RCC 7860 (cell line): ENCODE data around the gene AADAT.
"Not testable (repeated sequence)": the region's sequence is repeated elsewhere in the genome, so short reads cannot be mapped to it uniquely, and the experiment has no call there.

Experiments
- DNase-seq: peaks from one replicate; pipeline ENCODE4 v3.0.0-alpha.2; 2015; ENCODE audit warnings: low spot score
- FAIRE-seq: peaks from 2 replicates; lab custom pipeline; 2012; peaks lifted over from hg19 to GRCh38; lab: Jason Lieb, UNC

Gene AADAT

GRCh38 chr4:170090352-170091052, 746 bp upstream of the AADAT start:
- DNase-seq = no peak

GRCh38 chr4:170089274-170089667, 485 bp downstream of the AADAT start:
- DNase-seq = no peak
- FAIRE-seq = no peak

More at GRCh38 chr4:170090352-170091052, 746 bp upstream of the AADAT start:
- no peak for FAIRE-seq

- no peak for FAIRE-seq
- DNase-seq = no peak
Measured at GRCh38 chr4:170088716-170089115, 1.0 kb downstream of the AADAT start.

DNA sequence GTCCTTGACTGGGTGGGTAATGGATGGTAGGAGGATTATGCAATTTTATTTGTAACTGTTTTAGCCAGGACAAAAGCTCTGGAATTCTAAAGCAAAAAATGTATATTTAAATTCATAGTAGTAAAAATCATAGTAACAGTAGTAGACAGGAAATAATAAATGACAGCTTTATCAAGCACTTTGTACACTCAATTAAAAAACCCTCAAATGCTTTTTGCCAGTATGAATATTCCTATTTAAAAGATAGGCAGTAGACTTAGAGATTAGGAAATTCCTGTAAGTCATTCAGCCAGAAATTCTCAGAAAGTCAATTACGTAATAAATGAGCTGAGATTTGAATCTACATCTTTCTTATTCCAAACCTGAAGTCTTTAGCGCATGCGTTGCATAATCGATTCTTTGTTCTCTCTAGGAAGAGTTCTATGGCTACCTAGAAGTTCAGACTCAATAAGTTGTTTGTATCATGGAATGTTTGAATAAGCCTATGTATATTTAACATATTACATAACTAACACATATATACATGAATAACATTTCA, 2.5 kb downstream of the AADAT start:
- FAIRE-seq = no peak

DNA sequence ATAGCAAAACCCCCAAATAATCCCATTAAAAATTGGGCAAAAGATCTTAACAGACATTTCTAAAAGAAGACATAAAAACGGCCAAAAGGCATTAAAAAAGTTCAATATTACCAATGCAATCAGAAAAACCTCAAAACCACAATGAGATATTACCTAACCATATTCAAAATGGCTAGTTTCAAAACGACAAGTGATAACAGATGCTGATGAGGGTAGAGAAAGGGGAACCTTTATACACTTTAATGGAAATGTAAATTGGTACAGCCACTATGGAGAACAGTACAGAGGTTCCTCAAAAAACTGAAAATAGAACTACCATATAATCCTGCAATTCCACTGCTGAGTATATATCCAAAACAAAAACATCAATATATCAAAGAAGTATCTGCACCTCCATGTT, 6.2 kb downstream of the AADAT start:
- no peak for FAIRE-seq
- no peak for DNase-seq

More for the DNA sequence above, 2.5 kb downstream of the AADAT start:
- DNase-seq = no peak

DNA sequence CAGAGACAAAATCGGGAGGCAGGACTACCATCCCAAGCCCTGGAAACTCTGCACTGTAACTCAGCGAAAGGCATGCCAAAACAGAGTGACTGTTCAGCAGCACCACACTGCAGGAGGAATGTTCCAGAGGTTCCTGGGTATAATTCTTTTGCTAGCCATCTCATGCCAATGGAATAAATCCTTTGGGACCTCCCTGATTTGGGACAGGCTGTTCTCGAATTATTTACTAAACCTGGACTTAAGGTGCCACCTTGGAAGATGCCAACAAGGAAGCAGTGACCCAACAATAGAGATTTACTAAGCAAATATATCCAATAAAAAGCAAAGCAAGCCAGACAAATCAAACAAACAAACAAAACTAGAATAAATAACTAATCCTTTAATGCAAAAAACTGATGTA, 9.3 kb downstream of the AADAT start:
- no peak for FAIRE-seq

DNA sequence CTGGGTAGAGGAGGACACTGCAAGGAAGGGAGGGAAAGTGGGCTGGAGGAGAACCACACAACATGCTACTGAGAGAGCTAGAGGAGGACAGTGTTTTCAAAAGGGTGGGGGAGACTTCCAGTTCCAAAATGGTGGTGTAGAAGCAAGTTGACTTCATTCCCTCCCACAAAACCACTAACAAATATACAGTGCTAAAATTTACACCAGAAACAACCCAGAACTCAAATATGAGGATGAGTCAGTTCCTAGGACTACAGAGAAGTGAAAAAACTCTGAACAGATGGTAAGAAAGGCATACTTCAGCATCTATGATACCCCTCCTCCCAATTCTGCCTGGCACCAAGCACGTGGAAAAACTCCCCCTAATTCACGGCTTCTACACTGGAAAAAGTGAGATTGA, 9.8 kb downstream of the AADAT start:
- FAIRE-seq = no peak
- DNase-seq = no peak

More for the DNA sequence above, 9.3 kb downstream of the AADAT start:
- DNase-seq = no peak

- no peak for FAIRE-seq
- DNase-seq = no peak
Measured at GRCh38 chr4:170071196-170071595, 18.6 kb downstream of the AADAT start.

- no peak for FAIRE-seq
- no peak for DNase-seq
Measured at GRCh38 chr4:170068438-170069128, 21.2 kb downstream of the AADAT start.

GRCh38 chr4:170059421-170059820, 30.3 kb downstream of the AADAT start:
- no peak for DNase-seq
- no peak for FAIRE-seq

DNA sequence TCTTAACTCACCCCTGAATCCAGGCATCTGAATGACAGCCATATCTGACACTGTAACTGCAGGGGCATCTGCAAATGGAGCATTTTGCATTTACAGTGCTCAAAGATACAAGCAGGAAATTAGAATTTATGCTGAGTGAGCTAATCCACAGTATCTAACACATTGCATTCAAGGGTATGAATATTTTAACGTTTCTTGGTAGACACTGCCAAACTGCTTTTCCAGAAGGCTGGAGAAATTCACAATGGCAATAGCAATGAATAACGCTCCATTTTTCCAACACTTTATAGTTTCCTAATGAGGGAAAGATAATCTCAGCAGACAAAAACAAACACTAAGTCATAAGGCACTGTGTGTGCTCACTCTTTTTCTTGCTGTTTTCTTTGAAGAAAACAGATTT, 30.9 kb downstream of the AADAT start:
- DNase-seq (no peak), FAIRE-seq (no peak)

GRCh38 chr4:170057866-170058265, 31.9 kb downstream of the AADAT start:
- DNase-seq (no peak), FAIRE-seq (no peak)

DNA sequence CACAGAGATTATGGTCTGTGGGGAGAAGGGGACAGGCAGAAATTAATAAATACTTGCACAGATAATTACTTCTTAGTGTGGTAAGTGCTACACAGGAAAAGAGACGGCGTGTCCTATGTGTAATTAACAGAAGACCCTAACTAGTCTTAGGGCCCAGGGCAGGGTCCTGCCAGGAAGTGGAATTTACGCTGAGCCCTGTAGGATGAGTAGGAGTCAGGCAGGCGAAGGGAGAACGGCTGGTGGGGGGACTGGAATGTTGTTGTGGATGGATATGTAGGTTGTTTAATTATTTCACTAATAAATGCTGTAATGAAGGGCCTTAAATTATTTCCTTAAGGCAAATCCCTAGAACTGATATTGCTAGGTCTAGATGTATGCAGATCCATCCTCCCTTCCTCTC, 36.8 kb downstream of the AADAT start:
- DNase-seq (no peak), FAIRE-seq (no peak)

DNA sequence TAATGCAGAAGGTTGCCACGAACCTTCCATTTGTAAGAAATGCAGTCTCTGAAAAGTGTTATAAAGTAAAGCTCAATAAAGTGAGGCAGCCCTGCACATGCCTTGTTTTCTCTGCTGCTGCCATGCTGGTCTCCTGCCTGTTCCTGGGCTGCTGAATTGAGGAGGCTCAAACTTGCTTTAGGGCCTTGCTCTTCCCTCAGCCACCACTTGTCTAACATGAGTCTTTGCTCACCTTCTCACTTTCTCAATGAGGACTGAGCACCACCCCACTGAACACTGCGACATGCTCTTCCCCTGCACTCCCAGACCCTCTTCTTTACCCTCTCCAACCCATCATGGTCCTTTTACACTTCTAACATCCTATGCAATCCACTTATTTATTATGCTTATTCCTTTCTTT, 38.4 kb downstream of the AADAT start:
- FAIRE-seq = no peak
- DNase-seq = no peak

DNA sequence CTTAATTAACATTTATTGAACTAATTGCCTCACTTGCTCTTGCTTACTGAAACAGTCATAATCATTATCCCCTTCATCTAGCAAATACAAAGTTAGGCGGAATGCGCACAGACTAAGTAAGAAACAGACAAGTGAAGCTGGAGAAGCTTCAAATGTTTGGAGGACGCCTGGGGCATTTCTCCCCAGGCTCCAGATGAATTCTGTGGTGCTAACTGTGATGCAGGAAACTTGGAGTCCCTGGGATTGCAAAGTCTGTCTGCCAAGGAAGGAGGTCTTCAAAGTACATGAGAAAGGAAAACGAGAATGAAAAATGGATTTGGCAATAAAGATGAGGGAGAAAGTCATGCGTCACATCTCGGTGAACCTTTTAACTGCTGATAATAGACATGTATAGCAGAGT, 40.0 kb downstream of the AADAT start:
- DNase-seq (no peak), FAIRE-seq (no peak)

DNA sequence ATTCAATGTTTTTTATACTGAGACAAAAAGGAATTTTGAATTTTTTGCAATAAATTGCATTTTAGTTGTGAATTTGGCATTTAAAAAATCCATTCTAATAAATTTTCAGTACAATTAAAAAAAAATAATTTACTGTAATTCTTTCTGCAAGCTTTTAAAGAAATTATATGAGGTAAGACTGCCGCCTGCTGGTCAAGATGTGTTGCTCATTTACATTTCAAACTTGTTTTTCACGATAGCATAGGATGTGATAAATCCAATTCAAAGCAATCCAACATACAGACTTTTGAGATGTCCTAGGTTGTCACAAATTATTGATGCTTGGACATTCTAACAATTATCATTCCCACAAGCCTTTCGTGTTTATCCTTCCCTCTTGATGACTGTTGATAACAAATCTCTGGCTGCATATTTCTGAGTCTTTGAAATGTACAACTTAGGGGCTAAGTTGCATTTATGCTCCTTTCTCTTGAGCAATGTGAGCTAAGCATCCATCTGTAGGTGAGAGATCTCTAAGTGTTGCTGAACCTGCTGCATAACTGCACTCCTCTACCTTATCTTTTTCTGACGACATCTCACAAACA, 41.9 kb downstream of the AADAT start:
- FAIRE-seq = peak; percentile 59
- DNase-seq = peak; percentile 37

DNA sequence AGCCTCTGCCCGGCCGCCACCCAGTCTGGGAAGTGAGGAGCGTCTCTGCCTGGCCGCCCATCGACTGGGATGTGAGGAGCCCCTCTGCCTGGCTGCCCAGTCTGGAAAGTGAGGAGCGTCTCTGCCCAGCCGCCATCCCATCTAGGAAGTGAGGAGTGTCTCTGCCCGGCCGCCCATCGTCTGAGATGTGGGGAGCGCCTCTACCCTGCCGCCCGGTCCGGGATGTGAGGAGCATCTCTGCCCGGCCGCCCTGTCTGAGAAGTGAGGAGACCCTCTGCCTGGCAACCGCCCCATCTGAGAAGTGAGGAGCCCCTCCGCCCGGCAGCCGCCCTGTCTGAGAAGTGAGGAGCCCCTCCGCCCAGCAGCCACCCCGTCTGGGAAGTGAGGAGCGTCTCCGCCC, 43.6 kb downstream of the AADAT start:
- FAIRE-seq, DNase-seq: not testable (repeated sequence)

GRCh38 chr4:170040031-170040680, 49.6 kb downstream of the AADAT start:
- FAIRE-seq (no peak), DNase-seq (no peak)

GRCh38 chr4:170038769-170039168, 51.0 kb downstream of the AADAT start:
- no peak for FAIRE-seq
- DNase-seq = no peak

GRCh38 chr4:170038232-170038631, 51.5 kb downstream of the AADAT start:
- no peak for DNase-seq
- no peak for FAIRE-seq

GRCh38 chr4:170037481-170037880, 52.3 kb downstream of the AADAT start:
- DNase-seq = no peak
- no peak for FAIRE-seq
